Myocyte (in vitro differentiated cells): ENCODE results near the gene ATP6AP1. TPM values are rescaled to one million over a fixed set of nuclear protein-coding genes. Genes with fewer than 3 reads are reported as not detected.

Experiments used
- DNase-seq: peaks from one replicate; pipeline ENCODE4 v3.0.0-alpha.2; 2012; ENCODE audit warnings: low read depth
- total RNA-seq: library from RNA; depleted of rRNA; stranded (reverse); fragments of >200 nt; gene quantifications from 2 replicates; pipeline ENCODE4 v1.2.3, GENCODE V29; 2014

The ATP6AP1 gene
- total RNA-seq, 1 donor from 2014 or later, result 100 TPM

GRCh38 chrX:154430479-154430878 lies 2.0 kb downstream of the ATP6AP1 start:
- no peak for DNase-seq

- DNase-seq, result no peak
Measured at GRCh38 chrX:154430916-154431315, 2.4 kb downstream of the ATP6AP1 start.

- no peak for DNase-seq
Measured at GRCh38 chrX:154431341-154431740, 2.9 kb downstream of the ATP6AP1 start.

GRCh38 chrX:154432210-154432609 lies 3.7 kb downstream of the ATP6AP1 start:
- DNase-seq, result no peak

- DNase-seq, result no peak
Measured at GRCh38 chrX:154433605-154434004, 5.1 kb downstream of the ATP6AP1 start.

GRCh38 chrX:154434394-154435168 lies 6.1 kb downstream of the ATP6AP1 start:
- DNase-seq, result no peak

- DNase-seq, result no peak
Measured at GRCh38 chrX:154435171-154435733, 6.8 kb downstream of the ATP6AP1 start.

GRCh38 chrX:154436374-154436982 lies 8.0 kb downstream of the ATP6AP1 start:
- DNase-seq, result no peak

- peak; percentile 49 for DNase-seq
Measured at GRCh38 chrX:154436983-154437752, 8.7 kb downstream of the ATP6AP1 start, which contains the start of gene GDI1. Gene GDI1, plus strand, starts transcription at chrX:154437154. Its CDS starts 101 bp downstream, at chrX:154437255.

- DNase-seq, result no peak
Measured at GRCh38 chrX:154437971-154438893, 9.8 kb downstream of the ATP6AP1 start.

- DNase-seq, result no peak
Measured at GRCh38 chrX:154439841-154440240, 11.4 kb downstream of the ATP6AP1 start.

GRCh38 chrX:154440623-154441357 lies 12.3 kb downstream of the ATP6AP1 start:
- no peak for DNase-seq

- no peak for DNase-seq
Measured at GRCh38 chrX:154441564-154441963, 13.1 kb downstream of the ATP6AP1 start.

GRCh38 chrX:154441984-154442707 lies 13.7 kb downstream of the ATP6AP1 start:
- no peak for DNase-seq

- no peak for DNase-seq
Measured at GRCh38 chrX:154443479-154443910, 15.0 kb downstream of the ATP6AP1 start.

- peak; percentile 68 for DNase-seq
Measured at GRCh38 chrX:154443992-154444754, 15.7 kb downstream of the ATP6AP1 start, which contains the start of gene FAM50A. Gene FAM50A, plus strand, starts transcription at chrX:154444141. Its CDS starts 95 bp downstream, at chrX:154444236.

- no peak for DNase-seq
Measured at GRCh38 chrX:154444755-154445246, 16.3 kb downstream of the ATP6AP1 start.

- DNase-seq, result no peak
Measured at GRCh38 chrX:154445776-154446175, 17.3 kb downstream of the ATP6AP1 start.
